ENCODE measurements around the gene GIPC1. TPM values are rescaled to one million over a fixed set of nuclear protein-coding genes. Genes with fewer than 3 reads are reported as not detected.

GIPC1 gene
- total RNA-seq, 1 donor from 2014 or later, result 45.5 TPM

DNA sequence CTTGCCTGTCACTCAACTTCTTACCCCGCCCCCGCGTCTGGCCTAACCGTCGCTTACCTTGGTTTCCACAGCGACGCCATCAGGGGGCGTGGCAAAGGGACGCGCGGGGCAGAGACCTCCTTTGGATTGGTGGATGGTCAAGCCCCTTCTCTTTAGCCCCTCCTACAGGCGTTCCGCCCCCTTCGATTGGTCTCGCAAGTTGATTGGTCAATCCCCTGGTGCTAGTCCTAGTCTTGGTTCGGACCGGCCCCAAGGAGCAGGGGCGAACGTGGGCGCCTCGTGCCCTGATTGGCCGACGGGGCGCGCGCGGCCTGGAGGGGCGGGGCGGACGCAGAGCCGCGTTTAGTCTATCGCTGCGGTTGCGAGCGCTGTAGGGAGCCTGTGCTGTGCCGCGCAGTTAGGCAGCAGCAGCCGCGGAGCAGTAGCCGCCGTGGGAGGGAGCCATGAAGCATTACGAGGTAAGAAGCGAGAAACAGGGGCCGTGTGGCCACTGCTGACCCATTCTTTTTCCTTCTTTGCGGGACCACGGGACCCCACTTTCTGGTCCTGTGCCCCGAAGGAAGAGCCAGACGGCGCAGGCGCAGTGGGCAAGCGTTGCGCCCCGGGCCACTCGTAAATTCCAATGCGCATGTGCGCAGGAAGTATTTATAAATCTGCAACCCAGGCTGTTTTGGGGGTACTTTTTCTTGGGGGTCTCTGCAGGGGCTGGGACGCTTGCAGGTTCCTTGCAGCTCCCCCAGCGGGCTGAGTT lies 33.5 kb upstream of the GIPC1 start, which contains the start of gene TECR:
TECR (plus strand) TSS at position 341 of the 751 bp plus-strand sequence; CDS start at position 444, 103 bp downstream.
- TF ChIP-seq, protein P1, sequence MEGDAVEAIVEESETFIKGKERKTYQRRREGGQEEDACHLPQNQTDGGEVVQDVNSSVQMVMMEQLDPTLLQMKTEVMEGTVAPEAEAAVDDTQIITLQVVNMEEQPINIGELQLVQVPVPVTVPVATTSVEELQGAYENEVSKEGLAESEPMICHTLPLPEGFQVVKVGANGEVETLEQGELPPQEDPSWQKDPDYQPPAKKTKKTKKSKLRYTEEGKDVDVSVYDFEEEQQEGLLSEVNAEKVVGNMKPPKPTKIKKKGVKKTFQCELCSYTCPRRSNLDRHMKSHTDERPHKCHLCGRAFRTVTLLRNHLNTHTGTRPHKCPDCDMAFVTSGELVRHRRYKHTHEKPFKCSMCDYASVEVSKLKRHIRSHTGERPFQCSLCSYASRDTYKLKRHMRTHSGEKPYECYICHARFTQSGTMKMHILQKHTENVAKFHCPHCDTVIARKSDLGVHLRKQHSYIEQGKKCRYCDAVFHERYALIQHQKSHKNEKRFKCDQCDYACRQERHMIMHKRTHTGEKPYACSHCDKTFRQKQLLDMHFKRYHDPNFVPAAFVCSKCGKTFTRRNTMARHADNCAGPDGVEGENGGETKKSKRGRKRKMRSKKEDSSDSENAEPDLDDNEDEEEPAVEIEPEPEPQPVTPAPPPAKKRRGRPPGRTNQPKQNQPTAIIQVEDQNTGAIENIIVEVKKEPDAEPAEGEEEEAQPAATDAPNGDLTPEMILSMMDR (IDR thresholded peaks at IDR 0.05; ENCODE audit: borderline replicate concordance), result no peak
- Histone ChIP-seq H3K27me3 (ENCODE audit: low read depth) (no peaks in the 10 kb centered on the region), H3K36me3 (no peaks in the 10 kb centered on the region), H3K9me3 (replicated peaks) (no peaks in the 10 kb centered on the region), H3K4me3 (peak within 1 kb of the TSS; percentile 82), H3K4me1 (peaks cover 49% of the 10 kb centered on the region), H3K27ac (replicated peaks) (peak within 1 kb of the TSS; percentile 95)
- intact Hi-C loops (cut with micrococcal nuclease), result no loop called here
- peak; percentile 100 for DNase-seq

DNA sequence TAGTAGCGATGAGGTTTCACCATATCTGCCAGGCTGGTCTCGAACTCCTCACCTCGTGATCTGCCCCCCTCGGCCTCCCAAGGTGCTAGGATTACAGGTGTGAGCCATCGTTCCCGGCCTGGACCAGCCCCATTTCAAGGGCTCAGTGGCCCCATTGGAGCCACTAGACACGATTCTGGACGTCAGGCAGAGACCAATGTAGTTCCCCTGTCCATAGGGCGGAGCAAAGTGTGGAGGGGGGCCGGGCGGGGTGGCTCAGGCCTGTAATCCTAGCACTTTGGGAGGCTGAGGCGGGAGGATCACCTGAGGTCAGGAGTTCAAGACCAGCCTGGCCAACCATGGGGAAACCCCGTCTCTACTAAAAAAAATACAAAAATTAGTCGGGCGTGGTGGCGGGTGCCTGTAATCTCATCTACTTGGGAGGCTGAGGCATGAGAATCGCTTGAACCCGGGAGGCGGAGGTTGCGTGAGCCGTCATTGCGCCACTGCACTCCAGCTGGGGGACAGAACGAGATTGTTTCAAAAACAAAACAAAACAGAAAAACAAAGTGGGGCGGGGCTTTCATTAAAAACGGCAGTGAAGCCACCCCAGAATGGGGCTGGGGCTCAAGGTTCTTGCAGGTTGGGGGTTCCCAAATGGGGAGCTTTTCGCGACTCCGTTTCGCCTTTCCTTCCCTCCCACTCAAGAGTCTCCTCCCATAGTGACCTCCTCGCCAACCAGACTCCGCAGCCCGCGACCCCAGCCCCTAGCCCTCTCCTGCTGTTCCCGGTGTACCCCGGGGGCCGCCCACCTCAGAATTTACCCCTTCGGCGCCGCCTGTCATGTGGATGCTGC lies 32.7 kb upstream of the GIPC1 start:
- intact Hi-C loops (cut with micrococcal nuclease), result no loop called here
- no peak for DNase-seq
- H3K9me3 ChIP-seq (replicated peaks), result no peaks in the 10 kb centered on the region
- peak overlapping the region; percentile 82 for H3K4me3 ChIP-seq
- no peaks in the 10 kb centered on the region for H3K27me3 ChIP-seq (ENCODE audit: low read depth)
- TF ChIP-seq, protein P1 (IDR thresholded peaks at IDR 0.05; ENCODE audit: borderline replicate concordance), result no peak
- H3K36me3 ChIP-seq, result no peaks in the 10 kb centered on the region
- peak overlapping the region; percentile 29 for H3K27ac ChIP-seq (replicated peaks)
- peaks cover 47% of the 10 kb centered on the region for H3K4me1 ChIP-seq

DNA sequence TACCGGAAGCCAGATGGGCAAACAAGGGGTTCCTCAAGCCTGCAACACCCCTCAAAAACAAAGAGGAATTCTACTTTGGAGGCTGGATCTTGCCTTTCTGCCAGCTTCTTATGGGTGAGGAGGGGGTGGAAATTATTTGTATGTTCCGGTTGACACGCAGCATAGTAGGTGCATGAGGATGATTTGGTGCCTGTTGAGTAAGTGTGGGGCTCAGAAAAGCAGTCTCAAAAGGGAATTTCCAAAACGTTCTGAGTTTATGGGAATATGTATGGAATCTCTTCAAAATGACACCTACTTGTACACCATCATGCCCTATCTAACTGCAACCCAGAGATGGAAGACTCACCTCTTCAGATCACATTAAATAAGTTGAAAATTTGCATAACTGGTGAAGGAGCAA lies 30.5 kb upstream of the GIPC1 start:
- Histone ChIP-seq H3K4me3 (no peak overlapping the region), H3K27me3 (ENCODE audit: low read depth) (no peaks in the 10 kb centered on the region), H3K4me1 (peaks cover 26% of the 10 kb centered on the region), H3K27ac (replicated peaks) (no peak overlapping the region), H3K9me3 (replicated peaks) (no peaks in the 10 kb centered on the region), H3K36me3 (no peaks in the 10 kb centered on the region)
- TF ChIP-seq, protein P1 (IDR thresholded peaks at IDR 0.05; ENCODE audit: borderline replicate concordance), result no peak
- intact Hi-C loops (cut with micrococcal nuclease), result no loop called here
- no peak for DNase-seq

DNA sequence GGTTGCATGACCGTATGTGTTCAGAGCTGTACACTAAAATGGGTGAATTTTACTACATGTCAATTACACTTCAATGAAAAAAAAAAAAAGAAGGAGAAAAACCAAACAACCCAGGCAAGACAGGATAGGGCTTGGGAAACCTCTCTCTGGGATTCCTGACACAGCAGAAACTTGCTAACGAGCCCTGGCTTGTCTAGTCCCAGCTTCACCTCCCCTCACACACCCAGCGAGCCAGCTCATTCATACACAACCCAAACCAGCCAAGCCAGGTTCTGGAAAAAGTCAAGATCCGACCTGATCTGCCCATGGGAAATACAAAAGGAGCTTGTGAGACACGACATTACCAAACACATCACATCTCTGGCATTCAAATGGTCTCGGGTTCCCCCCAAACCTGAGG lies 29.8 kb upstream of the GIPC1 start:
- no peaks in the 10 kb centered on the region for H3K27me3 ChIP-seq (ENCODE audit: low read depth)
- H3K4me3 ChIP-seq, result no peak overlapping the region
- no peaks in the 10 kb centered on the region for H3K9me3 ChIP-seq (replicated peaks)
- TF ChIP-seq, protein P1 (IDR thresholded peaks at IDR 0.05; ENCODE audit: borderline replicate concordance), result no peak
- H3K4me1 ChIP-seq, result peaks cover 19% of the 10 kb centered on the region
- H3K27ac ChIP-seq (replicated peaks), result no peak overlapping the region
- no peaks in the 10 kb centered on the region for H3K36me3 ChIP-seq
- no peak for DNase-seq
- intact Hi-C loops (cut with micrococcal nuclease), result no loop called here

DNA sequence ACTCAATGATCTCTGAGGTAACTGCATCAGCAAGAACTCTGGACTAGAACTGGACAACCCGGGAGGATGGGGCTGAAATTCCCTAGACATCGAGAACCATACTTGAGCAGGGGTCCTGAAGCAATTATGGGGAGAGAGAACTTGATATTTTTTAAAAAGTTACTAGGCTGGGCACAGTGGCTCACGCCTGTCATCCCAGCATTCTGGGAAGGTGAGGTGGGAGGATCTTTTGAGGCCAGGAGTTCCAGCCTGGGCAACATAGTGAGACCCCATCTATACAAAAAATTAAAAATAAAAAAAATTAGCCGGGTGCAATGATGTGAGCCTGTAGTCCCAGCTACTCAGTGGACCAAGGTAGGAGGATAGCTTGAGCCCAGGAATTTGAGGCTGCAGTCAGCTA lies 24.6 kb upstream of the GIPC1 start:
- intact Hi-C loops (cut with micrococcal nuclease), result no loop called here
- Histone ChIP-seq H3K27ac (replicated peaks) (no peak overlapping the region), H3K27me3 (ENCODE audit: low read depth) (no peaks in the 10 kb centered on the region), H3K4me1 (peaks cover 34% of the 10 kb centered on the region), H3K4me3 (no peak overlapping the region), H3K36me3 (peaks cover 16% of the 10 kb centered on the region), H3K9me3 (replicated peaks) (no peaks in the 10 kb centered on the region)
- DNase-seq, result no peak
- TF ChIP-seq, protein P1 (IDR thresholded peaks at IDR 0.05; ENCODE audit: borderline replicate concordance), result no peak

Measured in left ventricle myocardium inferior (tissue), 1 donor.